Kidney (tissue), 14 donors: ENCODE results near the gene DUS2. TPM values are rescaled to one million over a fixed set of nuclear protein-coding genes. Genes with fewer than 3 reads are reported as not detected.
"Not testable (repeated sequence)": the region's sequence is repeated elsewhere in the genome, so short reads cannot be mapped to it uniquely, and the experiment has no call there.

Experiments used
- DNase-seq, 5 donors: peaks; one replicate each; pipeline ENCODE4 v3.0.0-alpha.2; 2013 to 2020
- FAIRE-seq: peaks from 2 replicates; lab custom pipeline; 2012; peaks lifted over from hg19 to GRCh38; lab: Jason Lieb, UNC
- H3K27ac ChIP-seq, 2 donors: one replicate each; pipeline ENCODE4 v1.7.0; 2013; ENCODE audit warnings: low read depth in 2 of 2, low read length in 2 of 2, inconsistent platforms in 1 of 2
- H3K27me3 ChIP-seq: one replicate; pipeline ENCODE4 v1.7.1; 2013; ENCODE audit warnings: low read length, inconsistent platforms; ENCODE audit not compliant: control insufficient read depth, insufficient read depth
- H3K36me3 ChIP-seq, 3 donors: one replicate each; pipeline versions ENCODE4 v1.7.0 to v1.7.1; 2013; ENCODE audit warnings: low read length in 3 of 3, control low read depth in 1 of 3, inconsistent platforms in 1 of 3; ENCODE audit not compliant: insufficient read depth in 3 of 3, control insufficient read depth in 2 of 3
- H3K4me1 ChIP-seq, 3 donors: one replicate each; pipeline versions ENCODE4 v1.7.0 to v1.7.1; 2013; ENCODE audit warnings: low read length in 3 of 3, inconsistent platforms in 1 of 3, low read depth in 1 of 3; ENCODE audit not compliant: control insufficient read depth in 2 of 3, insufficient read depth in 2 of 3
- H3K4me3 ChIP-seq, 3 donors: one replicate each; pipeline versions ENCODE4 v1.7.0 to v1.8.1; 2013; ENCODE audit warnings: low read length in 3 of 3, control low read depth in 1 of 3, inconsistent platforms in 1 of 3
- H3K9ac ChIP-seq, 3 donors: one replicate each; pipeline versions ENCODE4 v1.7.0 to v1.7.1; 2013; ENCODE audit warnings: low read length in 3 of 3, control low read depth in 1 of 3, inconsistent platforms in 1 of 3
- H3K9me3 ChIP-seq, 3 donors: one replicate each; pipeline versions ENCODE4 v1.7.0 to v1.7.1; 2013; ENCODE audit warnings: low read length in 3 of 3, control low read depth in 1 of 3, inconsistent platforms in 1 of 3; ENCODE audit not compliant: control insufficient read depth in 2 of 3, insufficient read depth in 1 of 3
- CTCF ChIP-seq: IDR thresholded peaks from 3 replicates; pipeline ENCODE4 v1.5.1; 2012; ENCODE audit warnings: mild to moderate bottlenecking, moderate library complexity, borderline replicate concordance; ENCODE audit not compliant: insufficient read depth; ENCODE audit errors: extremely low read depth
- intact Hi-C: fragments of 100-400 bp; cut with DNase I; formaldehyde crosslinking; loops from one replicate; pipeline ENCODE4 v1.11.1; 2022
- polyA plus RNA-seq: library from polyadenylated mRNA; stranded (reverse); fragments of 350-450 nt; fragmentation: Illumina TruSeq; extraction: RNeasy Lipid Tissue Mini Kit (QIAGEN cat#74804); gene quantifications from one replicate; pipeline ENCODE4 v1.2.3, GENCODE V29; 2014; ENCODE audit warnings: low read depth, low replicate concordance; ENCODE audit not compliant: insufficient read depth
- total RNA-seq: library from RNA; stranded (reverse); fragmentation: NEBNext Ultra II Directional; extraction: Animal tissue kit (Norgen Biotek cat#: 25700); gene quantifications from one replicate; pipeline ENCODE4 v1.2.1, GENCODE V29; 2021
- donor health status: control.
- donor health status: control.
- donor health status: control.
- donor health status: control.
- donor health status: control.
- donor health status: DM: yes; HTN: yes; CAD: no.
- donor health status: Normal renal cell carcinoma (clear cell type).

The DUS2 gene
- total and polyA plus RNA-seq, 2 donors from 2014 or later: 12.1 to 12.5 TPM

GRCh38 chr16:68105611-68106010 is 82.5 kb downstream of the DUS2 start:
- Histone ChIP-seq H3K27me3 (no peaks in the 10 kb centered on the region), H3K36me3 (no peaks in the 10 kb centered on the region), H3K9me3 (peaks cover 0 to 7% (median 0%) of the 10 kb centered on the region in 3 donors), H3K4me1 (no peaks in the 10 kb centered on the region), H3K27ac (no peak overlapping the region), H3K4me3 (no peak overlapping the region), H3K9ac (no peak overlapping the region)
- DNase-seq (no peak), FAIRE-seq (no peak)
- no peak for TF ChIP-seq CTCF
- intact Hi-C loops: no loop called here

GRCh38 chr16:68107230-68107928 is 84.3 kb downstream of the DUS2 start:
- H3K27ac ChIP-seq, H3K27me3 ChIP-seq, H3K4me3 ChIP-seq, H3K4me1 ChIP-seq, intact Hi-C loops, DNase-seq, H3K36me3 ChIP-seq, FAIRE-seq, H3K9ac ChIP-seq: not testable (repeated sequence)
- H3K9me3 ChIP-seq: peaks cover 0 to 10% (median 0%) of the 10 kb centered on the region in 3 donors

- FAIRE-seq: not testable (repeated sequence)
- peaks cover 0 to 10% (median 0%) of the 10 kb centered on the region in 3 donors for H3K9me3 ChIP-seq
These were observed 86.1 kb downstream of the DUS2 start for GRCh38 chr16:68109156-68109555.

GRCh38 chr16:68110611-68111010 is 87.5 kb downstream of the DUS2 start:
- H3K4me3 ChIP-seq, DNase-seq, H3K36me3 ChIP-seq, FAIRE-seq, intact Hi-C loops, H3K4me1 ChIP-seq, H3K27me3 ChIP-seq, H3K9ac ChIP-seq, H3K27ac ChIP-seq: not testable (repeated sequence)
- peaks cover 0 to 10% (median 0%) of the 10 kb centered on the region in 3 donors for H3K9me3 ChIP-seq

More at GRCh38 chr16:68109156-68109555, 86.1 kb downstream of the DUS2 start:
- H3K9ac ChIP-seq, H3K27me3 ChIP-seq, H3K4me3 ChIP-seq, H3K4me1 ChIP-seq, H3K36me3 ChIP-seq, DNase-seq, intact Hi-C loops, H3K27ac ChIP-seq: not testable (repeated sequence)

GRCh38 chr16:68111379-68111778 is 88.3 kb downstream of the DUS2 start:
- FAIRE-seq (no peak), DNase-seq (no peak)
- H3K4me1 ChIP-seq: peaks cover 0 to 3% (median 0%) of the 10 kb centered on the region in 3 donors
- H3K27ac ChIP-seq: no peak overlapping the region
- H3K36me3 ChIP-seq: no peaks in the 10 kb centered on the region
- TF ChIP-seq CTCF: no peak
- no peak overlapping the region for H3K9ac ChIP-seq
- H3K4me3 ChIP-seq: no peak overlapping the region
- H3K27me3 ChIP-seq: no peaks in the 10 kb centered on the region
- peaks cover 0 to 10% (median 0%) of the 10 kb centered on the region in 3 donors for H3K9me3 ChIP-seq
- intact Hi-C loops: no loop called here
